ENCODE results near the gene SLC16A6. TPM values are rescaled to one million over a fixed set of nuclear protein-coding genes. Genes with fewer than 3 reads are reported as not detected.
A peak's percentile ranks its signal among the peaks of the same experiment; 100 is the strongest.
"Not testable (repeated sequence)": the region's sequence is repeated elsewhere in the genome, so short reads cannot be mapped to it uniquely, and the experiment has no call there.

SLC16A6 gene
- total RNA-seq = 1 to 10 TPM; 5.6 to 6.8 TPM

DNA sequence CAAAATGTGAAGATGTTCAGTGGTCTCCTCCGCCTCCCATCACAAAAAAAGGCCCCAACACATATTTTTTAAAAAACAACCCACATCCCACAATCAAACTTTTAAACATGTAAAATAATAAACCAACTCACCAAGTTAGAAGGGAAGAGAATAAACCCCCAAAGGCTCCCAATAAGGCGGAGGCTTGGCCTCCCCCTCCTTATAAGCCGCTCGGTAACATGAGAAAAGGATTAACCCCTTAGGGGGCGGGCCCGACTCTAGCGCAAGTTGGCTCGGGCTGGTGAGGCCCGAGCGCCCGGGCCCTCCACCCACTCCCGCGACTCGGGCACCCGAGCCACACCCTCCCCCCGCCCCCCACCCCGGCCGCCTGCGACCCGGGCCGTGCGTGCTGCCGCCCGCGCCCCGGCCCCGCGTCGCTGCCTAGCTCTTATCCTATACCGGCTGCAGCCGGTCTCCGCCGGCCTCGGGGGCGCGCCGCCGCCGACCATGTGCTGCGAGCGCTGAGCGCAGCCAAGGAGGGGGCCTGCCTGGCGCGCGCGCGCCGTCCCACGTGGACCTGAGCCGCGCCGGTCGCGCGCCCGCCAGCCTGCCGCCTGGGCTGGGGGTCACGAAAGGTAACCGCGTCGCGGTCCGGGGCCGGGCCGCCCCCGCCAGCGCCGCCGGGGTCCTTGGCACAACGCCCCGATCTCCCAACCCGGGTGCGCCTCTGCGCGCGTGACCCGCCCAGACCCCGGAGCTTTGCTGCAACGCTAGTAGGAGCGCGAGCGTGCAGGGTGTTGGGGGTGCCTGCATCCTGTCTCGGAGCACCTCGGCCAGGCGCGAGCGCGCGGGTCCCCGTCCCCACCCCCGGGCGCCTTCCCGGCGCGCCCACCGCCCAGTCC is at the start of gene SLC16A6, which contains the start of gene ARSG:
TSS of gene SLC16A6 (minus strand) at position 173 of the 881 bp plus-strand sequence. CDS start 12,807 bp downstream, outside the sequence.
TSS of gene ARSG (plus strand) at position 541 of the 881 bp plus-strand sequence. CDS start 15,999 bp downstream, outside the sequence.
- H3K9me3 Mint-ChIP-seq = no peaks in the 10 kb centered on the region
- H3K27ac Mint-ChIP-seq = peak within 1 kb of the TSS; percentile 99
- peaks cover 61% of the 10 kb centered on the region for H3K4me1 Mint-ChIP-seq
- peak; percentile 84 for DNase-seq
- H3K27me3 Mint-ChIP-seq = no peaks in the 10 kb centered on the region
- H3K4me3 Mint-ChIP-seq = peak within 1 kb of the TSS; percentile 97
- CTCF ChIA-PET = interaction anchor here (0.5 to 3.8 kb wide), 11 partner anchors 17 to 305 kb away, joined by 3 to 10 read pairs (median 3); no protein-coding TSS in a partner anchor
- peaks cover 19% of the 10 kb centered on the region for H3K36me3 Mint-ChIP-seq (ENCODE audit: low read depth)
- POLR2A ChIA-PET = interaction anchor here (0.6 to 1.4 kb wide), 4 partner anchors 54 to 141 kb away, joined by 3 to 5 read pairs (median 3); no protein-coding TSS in a partner anchor

GRCh38 chr17:68334393-68334792 is 43.5 kb upstream of the SLC16A6 start:
- H3K4me3 Mint-ChIP-seq = no peak overlapping the region
- peaks cover 20% of the 10 kb centered on the region for H3K36me3 Mint-ChIP-seq (ENCODE audit: low read depth)
- H3K27me3 Mint-ChIP-seq = no peaks in the 10 kb centered on the region
- no peak overlapping the region for H3K27ac Mint-ChIP-seq
- ChIA-PET POLR2A (no interaction called here), CTCF (interaction anchor here (1.8 to 2.4 kb wide), 2 partner anchors 10 to 42 kb away, joined by 4 to 7 read pairs; partner anchors contain the start of gene ARSG)
- peaks cover 3% of the 10 kb centered on the region for H3K4me1 Mint-ChIP-seq
- peaks cover 12% of the 10 kb centered on the region for H3K9me3 Mint-ChIP-seq
- no peak for DNase-seq

GRCh38 chr17:68331932-68332331 is 41.0 kb upstream of the SLC16A6 start:
- DNase-seq, POLR2A ChIA-PET, H3K4me3 Mint-ChIP-seq, H3K27me3 Mint-ChIP-seq, H3K4me1 Mint-ChIP-seq, H3K27ac Mint-ChIP-seq: not testable (repeated sequence)
- CTCF ChIA-PET = interaction anchor here (0.9 kb wide), 1 partner anchor 106 kb away, joined by 3 read pairs; no protein-coding TSS in a partner anchor
- Mint-ChIP-seq H3K36me3 (ENCODE audit: low read depth) (peaks cover 20% of the 10 kb centered on the region), H3K9me3 (peaks cover 12% of the 10 kb centered on the region)

GRCh38 chr17:68329331-68329730 is 38.4 kb upstream of the SLC16A6 start:
- Mint-ChIP-seq H3K4me3 (no peak overlapping the region), H3K36me3 (ENCODE audit: low read depth) (peaks cover 24% of the 10 kb centered on the region), H3K4me1 (peaks cover 14% of the 10 kb centered on the region), H3K9me3 (peaks cover 9% of the 10 kb centered on the region), H3K27ac (no peak overlapping the region), H3K27me3 (no peaks in the 10 kb centered on the region)
- DNase-seq = no peak
- ChIA-PET CTCF (interaction anchor here (0.7 to 2.9 kb wide), 4 partner anchors 9 to 26 kb away, joined by 3 to 14 read pairs (median 4); no protein-coding TSS in a partner anchor), POLR2A (no interaction called here)

- H3K9me3 Mint-ChIP-seq = peaks cover 9% of the 10 kb centered on the region
- H3K27me3 Mint-ChIP-seq = no peaks in the 10 kb centered on the region
- peaks cover 19% of the 10 kb centered on the region for H3K4me1 Mint-ChIP-seq
- H3K27ac Mint-ChIP-seq = no peak overlapping the region
- ChIA-PET CTCF (interaction anchor here (0.7 to 2.9 kb wide), 7 partner anchors 9 to 106 kb away, joined by 3 to 14 read pairs (median 4); no protein-coding TSS in a partner anchor), POLR2A (no interaction called here)
- peaks cover 23% of the 10 kb centered on the region for H3K36me3 Mint-ChIP-seq (ENCODE audit: low read depth)
- DNase-seq = no peak
- no peak overlapping the region for H3K4me3 Mint-ChIP-seq
Measured at GRCh38 chr17:68328676-68329075, 37.7 kb upstream of the SLC16A6 start.

- CTCF ChIA-PET = interaction anchor here (0.7 to 2.3 kb wide), 7 partner anchors 8 to 106 kb away, joined by 3 to 9 read pairs (median 3); no protein-coding TSS in a partner anchor
- H3K36me3 Mint-ChIP-seq (ENCODE audit: low read depth) = peaks cover 21% of the 10 kb centered on the region
- H3K27me3 Mint-ChIP-seq = no peaks in the 10 kb centered on the region
- no peak overlapping the region for H3K27ac Mint-ChIP-seq
- POLR2A ChIA-PET = no interaction called here
- H3K9me3 Mint-ChIP-seq = peaks cover 9% of the 10 kb centered on the region
- DNase-seq = no peak
- H3K4me1 Mint-ChIP-seq = peaks cover 22% of the 10 kb centered on the region
- H3K4me3 Mint-ChIP-seq = no peak overlapping the region
Measured at GRCh38 chr17:68327823-68328557, 37.1 kb upstream of the SLC16A6 start.

- no peak for DNase-seq
- H3K36me3 Mint-ChIP-seq (ENCODE audit: low read depth) = peaks cover 12% of the 10 kb centered on the region
- ChIA-PET POLR2A (no interaction called here), CTCF (interaction anchor here (1.0 to 3.9 kb wide), 3 partner anchors 11 to 12 kb away, joined by 3 to 24 read pairs (median 9); no protein-coding TSS in a partner anchor)
- no peaks in the 10 kb centered on the region for H3K27me3 Mint-ChIP-seq
- H3K27ac Mint-ChIP-seq = no peak overlapping the region
- peaks cover 22% of the 10 kb centered on the region for H3K4me1 Mint-ChIP-seq
- peaks cover 7% of the 10 kb centered on the region for H3K9me3 Mint-ChIP-seq
- no peak overlapping the region for H3K4me3 Mint-ChIP-seq
Measured at GRCh38 chr17:68326681-68327080, 35.8 kb upstream of the SLC16A6 start.

DNA sequence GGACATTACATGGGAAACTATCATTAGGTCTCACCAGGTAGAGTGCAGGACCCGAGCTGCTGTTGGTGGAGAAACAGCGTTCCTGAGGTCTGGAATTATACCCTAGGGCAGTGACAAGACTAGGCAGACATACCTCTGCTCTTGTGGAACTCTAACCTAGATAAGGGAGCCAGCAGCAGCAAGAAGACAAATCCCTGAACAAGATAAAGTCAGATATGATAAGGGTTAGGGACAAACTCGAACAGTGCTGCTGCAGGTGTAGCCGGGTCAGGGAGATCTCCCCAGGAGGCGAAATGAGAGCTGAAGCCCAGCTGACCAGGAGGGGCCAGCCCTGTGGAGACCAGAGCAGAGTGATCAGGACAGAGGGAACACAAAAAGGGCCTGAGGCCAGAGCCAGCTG is 35.0 kb upstream of the SLC16A6 start:
- H3K27me3 Mint-ChIP-seq = no peaks in the 10 kb centered on the region
- ChIA-PET POLR2A (no interaction called here), CTCF (interaction anchor here (1.4 to 3.9 kb wide), 2 partner anchors 11 to 13 kb away, joined by 3 to 24 read pairs; no protein-coding TSS in a partner anchor)
- H3K4me1 Mint-ChIP-seq = peaks cover 22% of the 10 kb centered on the region
- no peak overlapping the region for H3K27ac Mint-ChIP-seq
- peaks cover 5% of the 10 kb centered on the region for H3K9me3 Mint-ChIP-seq
- H3K36me3 Mint-ChIP-seq (ENCODE audit: low read depth) = peaks cover 11% of the 10 kb centered on the region
- H3K4me3 Mint-ChIP-seq = no peak overlapping the region
- no peak for DNase-seq

DNA sequence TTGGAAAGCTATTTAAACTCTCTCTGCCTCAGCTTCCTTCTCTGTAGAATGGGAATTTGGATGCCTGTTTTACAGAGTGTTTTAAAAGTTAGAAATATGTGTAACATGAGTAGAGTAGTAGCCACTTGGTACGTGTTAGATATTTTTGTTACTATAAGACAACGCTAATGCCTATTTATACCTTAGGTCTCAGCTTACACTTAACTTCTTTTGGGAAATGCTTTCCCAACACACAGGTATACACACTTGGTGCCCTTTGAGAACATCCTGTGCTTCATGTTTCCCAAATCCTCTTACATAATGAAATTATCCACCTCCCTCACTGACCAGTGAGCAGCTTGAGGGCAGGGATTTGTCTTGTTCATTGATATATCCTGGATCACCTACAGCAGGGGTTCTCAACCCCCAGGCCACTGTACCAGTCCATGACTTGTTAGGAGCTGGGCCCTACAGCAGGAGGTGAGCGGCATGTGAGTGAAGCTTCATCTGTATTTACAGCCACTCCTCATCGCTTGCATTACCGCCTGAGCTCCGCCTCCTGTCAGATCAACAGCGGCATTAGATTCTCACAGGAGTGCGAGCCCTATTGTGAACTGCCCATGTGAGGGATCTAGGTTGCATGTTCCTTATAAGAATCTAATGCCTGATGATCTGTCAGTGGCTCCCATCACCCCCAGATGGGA is 33.9 kb upstream of the SLC16A6 start:
- H3K36me3 Mint-ChIP-seq (ENCODE audit: low read depth) = peaks cover 6% of the 10 kb centered on the region
- peak overlapping the region; percentile 44 for H3K27ac Mint-ChIP-seq
- no peak for DNase-seq
- H3K27me3 Mint-ChIP-seq = no peaks in the 10 kb centered on the region
- no peaks in the 10 kb centered on the region for H3K9me3 Mint-ChIP-seq
- no peak overlapping the region for H3K4me3 Mint-ChIP-seq
- CTCF ChIA-PET = interaction anchor here (0.7 to 3.9 kb wide), 6 partner anchors 10 to 75 kb away, joined by 3 to 24 read pairs (median 4); no protein-coding TSS in a partner anchor
- POLR2A ChIA-PET = no interaction called here
- peaks cover 22% of the 10 kb centered on the region for H3K4me1 Mint-ChIP-seq

GRCh38 chr17:68324114-68324513 is 33.2 kb upstream of the SLC16A6 start:
- ChIA-PET POLR2A (no interaction called here), CTCF (interaction anchor here (0.7 to 3.9 kb wide), 7 partner anchors 10 to 75 kb away, joined by 3 to 24 read pairs (median 4); no protein-coding TSS in a partner anchor)
- Mint-ChIP-seq H3K27ac (no peak overlapping the region), H3K27me3 (no peaks in the 10 kb centered on the region), H3K4me1 (peaks cover 22% of the 10 kb centered on the region), H3K4me3 (no peak overlapping the region), H3K9me3 (no peaks in the 10 kb centered on the region), H3K36me3 (ENCODE audit: low read depth) (peaks cover 6% of the 10 kb centered on the region)
- DNase-seq = no peak

GRCh38 chr17:68322630-68323029 is 31.7 kb upstream of the SLC16A6 start:
- ChIA-PET POLR2A (no interaction called here), CTCF (interaction anchor here (1.3 to 1.7 kb wide), 2 partner anchors 23 to 31 kb away, joined by 4 to 5 read pairs; partner anchors contain the start of genes ARSG and SLC16A6)
- Mint-ChIP-seq H3K36me3 (ENCODE audit: low read depth) (peaks cover 6% of the 10 kb centered on the region), H3K27me3 (no peaks in the 10 kb centered on the region), H3K9me3 (no peaks in the 10 kb centered on the region), H3K27ac (no peak overlapping the region), H3K4me3 (no peak overlapping the region), H3K4me1 (peaks cover 22% of the 10 kb centered on the region)
- no peak for DNase-seq

- POLR2A ChIA-PET = no interaction called here
- H3K4me3 Mint-ChIP-seq = no peak overlapping the region
- H3K9me3 Mint-ChIP-seq = no peaks in the 10 kb centered on the region
- no peaks in the 10 kb centered on the region for H3K27me3 Mint-ChIP-seq
- CTCF ChIA-PET = interaction anchor here (0.6 to 2.7 kb wide), 7 partner anchors 9 to 115 kb away, joined by 3 to 14 read pairs (median 4); partner anchors contain the start of genes ARSG and SLC16A6
- H3K27ac Mint-ChIP-seq = no peak overlapping the region
- DNase-seq = no peak
- peaks cover 24% of the 10 kb centered on the region for H3K4me1 Mint-ChIP-seq
- H3K36me3 Mint-ChIP-seq (ENCODE audit: low read depth) = peaks cover 3% of the 10 kb centered on the region
Measured at GRCh38 chr17:68321556-68321954, 30.6 kb upstream of the SLC16A6 start.

Data from activated CD4-positive, alpha-beta T cell treated with anti-CD3 and anti-CD28 coated beads, Interleukin-2, amount 10 ng/mL, durations not matched to agents 7 days and 5 days (primary cell).